CD4-positive, alpha-beta T cell treated with Interleukin-6 at 100 ng/mL for 8 hours (primary cell): ENCODE data around the gene GORASP1.

Experiments
- DNase-seq: peaks from one replicate; pipeline ENCODE4 v3.0.0-alpha.2; 2020; ENCODE audit warnings: mixed read lengths, low spot score

The GORASP1 gene

DNA sequence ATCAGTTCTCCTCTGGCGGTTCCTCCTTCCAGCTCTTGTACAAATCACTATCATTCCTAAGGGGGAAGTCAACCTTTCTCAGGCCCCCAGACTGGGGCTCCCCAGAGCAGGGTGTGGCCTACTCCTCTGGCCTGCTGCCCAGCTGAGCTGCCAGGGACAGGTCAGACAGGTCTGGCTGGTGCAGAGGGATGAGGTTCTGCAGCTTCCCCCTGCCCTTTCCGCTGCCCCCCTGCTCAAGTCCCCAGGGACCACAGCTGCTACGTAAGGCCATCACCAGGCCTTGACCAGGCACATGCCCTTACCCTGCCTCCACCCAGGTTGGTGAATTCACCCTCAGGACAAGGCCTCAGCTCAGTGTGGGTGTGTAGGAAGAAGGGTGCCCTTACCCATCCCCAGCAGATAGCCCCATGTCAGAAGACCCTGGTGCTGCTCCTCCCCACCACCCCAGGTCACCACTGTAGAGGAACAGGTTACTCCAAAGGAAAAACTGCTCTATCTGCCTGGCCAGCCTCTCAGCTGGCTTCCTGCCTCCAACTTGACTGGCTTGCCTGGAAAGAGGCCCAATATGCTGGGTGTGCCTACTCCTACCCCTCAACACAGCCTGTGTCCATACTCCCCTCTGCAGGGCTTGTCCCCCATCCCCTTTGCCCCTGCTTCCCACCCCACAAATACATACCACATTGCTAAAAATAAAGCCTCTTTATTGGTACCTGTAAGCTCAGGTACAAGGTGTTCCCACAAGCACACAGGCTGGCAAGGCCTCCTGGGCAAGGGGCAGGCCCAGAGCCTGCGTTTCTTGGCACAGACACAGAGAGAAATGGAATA, 34.0 kb upstream of the GORASP1 start:
- no peak for DNase-seq

DNA sequence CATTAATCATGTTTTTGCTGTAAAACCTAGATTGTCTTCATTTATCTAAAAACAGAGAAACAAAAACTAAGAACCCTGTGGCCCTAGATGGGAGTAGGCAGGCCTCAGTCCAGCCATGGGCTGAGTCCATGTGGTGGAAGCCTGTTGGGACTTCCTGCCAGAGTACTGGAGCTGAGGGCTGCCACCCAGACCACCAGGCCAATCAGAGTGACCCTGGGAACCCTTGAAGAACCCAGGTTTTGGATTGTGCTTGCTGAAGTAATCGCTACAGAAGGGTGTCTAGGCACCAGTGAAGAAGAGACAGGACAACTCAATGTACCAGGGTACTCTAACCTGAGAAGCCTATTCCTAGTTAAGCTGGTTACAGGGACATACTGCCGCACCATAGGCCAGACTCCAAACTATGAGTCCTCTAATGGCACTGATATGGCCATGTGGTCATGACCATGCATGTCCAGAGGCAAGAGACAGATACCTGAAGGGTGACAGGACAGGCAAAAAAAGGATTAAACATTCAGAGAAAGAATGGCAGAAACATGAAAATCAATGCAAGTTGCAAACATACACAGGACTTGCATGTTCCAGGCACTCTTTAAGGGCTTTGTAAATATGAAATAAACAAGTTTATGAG, 33.0 kb upstream of the GORASP1 start:
- DNase-seq: no peak

DNA sequence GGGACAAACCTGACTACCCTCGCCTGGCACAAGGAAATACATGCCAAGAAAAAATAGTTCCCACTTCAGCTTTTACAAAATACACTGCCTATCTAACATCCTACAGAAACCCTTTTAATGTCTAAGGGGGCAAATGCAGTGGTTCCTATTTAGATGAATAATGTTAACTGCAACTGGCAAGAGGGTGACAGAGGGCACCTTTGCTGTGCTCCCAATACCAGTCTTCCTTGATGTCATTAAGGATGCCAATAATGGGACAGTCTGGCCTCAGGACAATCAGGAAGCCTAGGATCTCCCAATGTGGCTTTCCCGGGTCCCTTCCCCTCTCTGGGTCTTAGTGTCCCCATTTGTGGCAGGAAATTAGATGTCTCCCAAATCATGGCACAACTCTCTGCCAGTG, 32.0 kb upstream of the GORASP1 start:
- DNase-seq: no peak

DNA sequence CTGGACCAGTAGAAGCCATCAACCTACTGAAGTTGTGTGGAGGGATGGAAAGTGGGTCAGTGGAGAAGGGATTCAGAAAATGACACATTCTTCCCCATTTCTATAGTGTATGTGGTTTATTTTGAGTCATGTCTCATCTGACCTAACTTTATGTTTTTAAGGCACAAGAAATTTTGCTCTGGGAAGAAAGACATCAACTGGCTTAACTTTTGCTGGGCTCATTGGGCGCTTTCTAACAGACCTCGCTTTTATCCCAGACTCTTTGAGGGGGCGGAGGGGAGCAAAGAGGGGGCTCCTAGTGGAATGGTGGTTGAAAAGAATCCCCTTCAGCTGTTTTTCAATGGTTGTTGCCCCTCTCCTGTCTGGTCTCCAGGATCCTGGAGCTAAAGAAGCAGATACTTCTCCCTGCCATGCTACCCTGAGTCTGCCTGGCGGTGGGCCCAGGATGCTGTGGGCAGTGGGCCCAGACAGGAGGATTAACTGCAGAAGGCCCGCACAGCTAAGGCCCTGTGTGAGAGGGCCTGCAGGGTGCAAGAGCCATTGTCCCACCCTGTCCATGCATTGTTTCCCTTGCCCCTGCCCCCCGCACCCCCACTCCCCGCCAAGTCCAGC, 31.5 kb upstream of the GORASP1 start:
- DNase-seq: no peak

DNA sequence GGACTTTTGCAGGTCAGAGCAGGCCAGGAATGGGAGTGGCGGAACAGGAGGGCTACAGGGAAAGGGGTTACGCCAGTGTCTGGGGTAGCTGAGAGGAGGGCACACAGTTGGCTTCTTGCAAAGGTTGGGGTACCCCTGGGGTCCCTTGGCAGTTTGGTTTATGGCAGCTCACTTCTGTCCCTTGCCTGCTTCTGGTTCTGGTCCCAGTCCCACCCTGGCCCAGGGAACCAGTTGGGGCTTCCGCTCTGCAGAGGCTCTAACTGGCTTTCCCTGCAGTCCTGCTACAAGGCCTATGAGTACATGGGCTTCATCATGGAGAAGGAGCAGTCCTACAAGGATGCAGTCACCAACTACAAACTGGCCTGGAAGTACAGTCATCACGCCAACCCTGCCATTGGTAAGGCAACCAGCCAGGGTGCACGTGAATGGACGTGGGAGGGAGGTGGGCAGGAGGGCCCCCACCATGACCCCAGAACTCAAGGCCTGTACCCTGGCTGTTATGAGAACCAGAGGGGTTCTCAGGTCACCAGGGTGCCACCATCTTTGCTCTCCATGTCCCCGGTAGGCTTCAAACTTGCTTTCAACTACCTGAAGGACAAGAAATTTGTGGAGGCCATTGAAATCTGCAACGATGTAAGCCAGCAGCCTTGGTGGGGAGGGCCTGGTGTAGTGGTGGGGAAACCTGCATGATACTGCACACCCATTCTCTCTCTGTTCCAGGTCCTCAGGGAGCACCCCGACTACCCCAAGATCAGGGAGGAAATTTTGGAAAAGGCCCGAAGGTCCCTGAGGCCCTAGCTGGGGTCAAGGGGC, 30.8 kb upstream of the GORASP1 start:
- DNase-seq: no peak

DNA sequence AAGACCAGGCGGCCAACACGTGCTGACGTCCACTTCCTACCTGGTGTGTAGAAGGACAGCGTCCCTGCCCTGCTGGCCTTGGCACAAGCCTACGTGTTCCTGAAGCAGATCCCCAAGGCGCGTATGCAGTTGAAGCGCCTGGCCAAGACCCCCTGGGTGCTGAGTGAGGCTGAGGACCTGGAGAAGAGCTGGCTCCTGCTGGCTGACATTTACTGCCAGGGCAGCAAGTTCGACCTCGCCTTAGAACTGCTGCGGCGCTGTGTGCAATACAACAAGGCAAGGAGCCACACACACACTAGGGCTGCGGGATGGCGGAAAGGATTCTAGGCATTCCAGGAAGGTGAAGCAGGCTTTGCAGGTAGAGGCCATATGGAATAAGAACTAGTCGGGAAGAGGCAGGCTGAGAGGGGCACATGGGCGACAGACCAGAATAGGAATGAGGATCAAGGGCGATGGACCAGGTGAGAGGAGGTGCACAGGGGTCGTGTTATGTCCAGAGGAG, 30.1 kb upstream of the GORASP1 start:
- DNase-seq: no peak

DNA sequence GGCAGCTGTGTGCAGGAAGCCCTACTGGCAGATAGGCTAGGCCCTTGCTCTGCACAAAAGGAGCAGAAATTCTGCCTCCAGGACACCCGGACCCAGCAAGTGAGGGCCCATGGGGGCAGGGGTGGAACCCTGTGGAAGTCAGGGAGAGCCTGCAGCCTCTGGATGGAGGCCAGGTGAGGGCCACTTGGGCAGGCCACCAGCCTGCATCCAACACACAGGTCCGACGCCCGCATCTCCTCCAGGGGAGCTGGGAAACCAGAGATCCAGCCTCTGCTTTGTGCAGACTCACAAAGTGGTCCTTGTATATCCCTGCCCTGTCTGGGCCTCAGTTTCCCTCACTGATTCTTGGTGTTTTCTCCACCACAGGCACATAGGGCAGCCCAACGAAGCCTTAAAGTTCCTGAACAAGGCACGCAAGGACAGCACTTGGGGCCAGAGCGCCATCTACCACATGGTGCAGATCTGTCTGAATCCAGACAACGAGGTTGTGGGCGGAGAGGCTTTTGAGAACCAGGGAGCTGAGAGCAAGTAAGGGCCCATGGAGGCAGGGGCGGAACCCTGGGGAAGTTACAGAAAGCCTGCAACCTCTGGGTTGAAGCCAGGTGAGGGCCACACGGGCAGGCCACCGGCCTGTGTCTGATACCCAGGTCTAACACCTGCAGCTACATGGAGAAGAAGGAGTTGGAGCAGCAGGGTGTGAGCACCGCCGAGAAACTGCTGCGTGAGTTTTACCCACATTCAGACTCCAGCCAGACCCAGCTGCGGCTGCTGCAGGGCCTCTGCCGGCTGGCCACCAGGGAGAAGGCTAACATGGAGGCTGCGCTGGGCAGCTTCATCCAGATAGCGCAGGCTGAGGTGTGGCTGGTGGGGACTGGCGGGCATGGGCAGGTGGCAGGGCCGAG, 29.4 kb upstream of the GORASP1 start:
- DNase-seq: no peak

DNA sequence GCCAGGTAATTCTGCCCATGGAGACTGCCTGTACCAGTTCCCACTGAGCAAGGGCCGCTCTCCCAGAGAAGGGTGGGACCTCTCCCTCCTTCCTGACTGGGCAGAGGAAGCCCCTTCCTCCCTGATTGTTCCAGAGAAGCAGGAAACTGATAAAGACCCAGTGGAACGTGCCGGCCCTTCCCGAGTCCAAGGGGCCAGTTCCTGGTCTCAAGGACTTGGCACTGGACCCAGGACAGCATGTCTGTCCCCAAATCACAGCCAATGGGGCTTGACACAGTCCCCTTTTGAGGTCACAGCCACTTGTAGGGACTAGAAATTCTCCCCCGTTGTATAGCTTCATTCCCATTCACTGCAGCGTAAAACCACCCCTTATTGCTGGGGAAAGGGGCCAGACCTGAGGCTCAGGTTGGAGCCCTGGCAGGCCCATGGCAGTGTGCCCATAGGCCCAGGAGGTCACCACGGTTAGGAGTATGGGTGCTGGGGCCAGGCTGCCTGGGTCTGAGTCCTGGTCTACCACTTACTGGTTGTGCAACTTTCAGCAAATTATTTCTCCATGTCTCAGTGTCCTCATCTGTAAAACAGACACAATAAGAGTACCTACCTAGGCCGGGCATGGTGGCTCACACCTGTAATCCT, 27.9 kb upstream of the GORASP1 start:
- no peak for DNase-seq

DNA sequence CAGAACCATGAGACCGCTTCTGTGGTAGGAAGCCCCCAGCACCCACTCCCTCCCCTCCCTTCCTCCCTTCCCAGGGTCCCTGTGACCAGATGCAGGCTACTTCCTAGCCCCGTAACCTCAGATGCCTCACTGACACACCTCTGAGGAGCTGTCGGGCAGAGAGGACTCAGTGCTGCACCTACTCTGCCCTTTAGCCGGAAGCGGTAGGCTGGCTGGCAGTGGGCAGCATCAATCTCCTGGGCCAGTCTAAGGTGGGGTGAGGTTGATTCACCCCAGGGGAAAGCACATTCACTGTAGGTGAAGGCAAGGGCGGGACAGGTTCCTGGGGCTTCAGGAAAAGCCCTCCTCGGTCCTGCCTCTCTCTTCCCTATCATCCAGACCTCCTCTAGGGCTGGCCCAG, 26.9 kb upstream of the GORASP1 start:
- no peak for DNase-seq

DNA sequence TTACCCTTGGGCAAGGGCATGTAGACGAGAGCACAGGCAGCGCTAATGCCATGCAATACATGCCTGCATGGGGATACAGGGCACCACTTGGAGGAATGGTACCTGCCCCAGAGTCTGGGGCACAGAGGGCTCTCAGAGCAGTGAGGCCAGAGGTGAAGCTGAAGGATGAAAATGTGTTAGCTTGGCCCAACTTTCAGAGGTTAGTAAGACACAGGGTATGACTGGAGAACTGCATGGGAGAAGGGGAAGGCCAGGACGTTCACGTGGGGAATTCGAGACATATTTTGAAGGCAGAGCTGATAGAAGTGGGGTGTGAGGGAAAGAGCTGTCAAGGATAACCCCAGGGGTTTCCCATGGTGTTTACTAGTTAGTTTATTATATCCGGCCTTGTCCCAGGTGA, 26.4 kb upstream of the GORASP1 start:
- no peak for DNase-seq

DNA sequence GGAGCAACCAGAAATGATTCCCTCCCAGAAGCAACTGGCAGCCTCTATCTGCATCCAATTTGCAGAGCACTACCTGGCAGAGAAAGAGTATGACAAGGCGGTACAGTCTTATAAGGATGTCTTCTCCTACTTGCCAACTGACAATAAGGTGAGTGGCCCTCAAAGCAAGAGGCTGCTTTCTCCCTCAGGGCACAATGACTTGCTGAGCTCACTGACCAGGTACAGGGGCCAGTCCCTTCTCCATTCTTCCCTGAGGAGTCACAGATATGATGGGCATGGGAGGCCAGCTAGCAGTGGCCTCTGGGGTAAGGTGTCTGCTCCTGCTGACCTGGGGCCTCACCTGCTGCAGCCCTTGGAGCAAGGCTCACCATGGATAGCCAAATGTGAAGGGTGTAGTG, 25.7 kb upstream of the GORASP1 start:
- DNase-seq: no peak

DNA sequence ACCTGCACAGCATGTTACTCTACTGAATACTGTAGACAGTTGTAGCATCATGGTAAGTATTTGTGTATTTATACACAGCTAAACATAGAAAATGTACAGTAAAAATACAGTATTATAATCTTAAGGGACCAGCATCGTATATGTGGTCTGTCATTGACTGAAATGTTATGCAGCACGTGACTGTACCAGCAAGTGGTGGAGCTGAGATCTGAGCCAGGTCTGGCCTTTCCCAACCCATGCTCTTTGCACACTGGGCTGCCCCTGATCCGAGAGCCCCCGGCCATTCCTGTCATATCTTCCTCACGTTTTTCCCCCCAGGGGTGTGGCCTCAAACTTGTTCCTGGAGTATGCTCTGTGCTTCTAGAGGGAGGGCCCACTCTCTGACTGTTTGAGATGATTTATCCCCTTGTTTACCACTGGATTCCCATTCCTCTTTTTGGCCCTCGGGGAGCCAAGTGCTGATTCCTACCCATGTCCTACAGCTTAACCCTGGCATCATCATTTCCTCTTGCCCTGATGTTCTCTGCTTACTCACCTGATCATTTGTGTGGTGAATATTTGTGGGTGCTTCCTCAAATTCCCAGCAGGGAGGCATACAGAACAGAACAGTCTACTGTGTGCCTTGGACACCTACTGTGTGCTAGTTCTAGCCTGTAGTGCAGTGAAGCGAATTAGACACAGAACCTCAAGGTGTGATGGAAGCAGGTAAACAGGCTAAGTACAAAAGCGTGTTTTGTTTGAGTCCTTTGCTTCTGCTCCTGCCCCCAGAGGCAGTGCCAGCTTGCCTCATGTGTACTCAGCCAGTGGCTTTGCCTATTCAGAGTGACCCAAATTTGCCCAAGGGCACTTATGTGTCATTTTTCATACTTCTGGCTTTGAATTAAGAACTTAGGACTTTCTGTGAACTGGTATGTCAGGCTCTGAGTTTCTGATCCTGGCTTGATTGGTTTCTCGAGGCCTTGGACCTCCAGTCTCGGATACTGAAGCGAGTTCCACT, 25.0 kb upstream of the GORASP1 start:
- DNase-seq: no peak

DNA sequence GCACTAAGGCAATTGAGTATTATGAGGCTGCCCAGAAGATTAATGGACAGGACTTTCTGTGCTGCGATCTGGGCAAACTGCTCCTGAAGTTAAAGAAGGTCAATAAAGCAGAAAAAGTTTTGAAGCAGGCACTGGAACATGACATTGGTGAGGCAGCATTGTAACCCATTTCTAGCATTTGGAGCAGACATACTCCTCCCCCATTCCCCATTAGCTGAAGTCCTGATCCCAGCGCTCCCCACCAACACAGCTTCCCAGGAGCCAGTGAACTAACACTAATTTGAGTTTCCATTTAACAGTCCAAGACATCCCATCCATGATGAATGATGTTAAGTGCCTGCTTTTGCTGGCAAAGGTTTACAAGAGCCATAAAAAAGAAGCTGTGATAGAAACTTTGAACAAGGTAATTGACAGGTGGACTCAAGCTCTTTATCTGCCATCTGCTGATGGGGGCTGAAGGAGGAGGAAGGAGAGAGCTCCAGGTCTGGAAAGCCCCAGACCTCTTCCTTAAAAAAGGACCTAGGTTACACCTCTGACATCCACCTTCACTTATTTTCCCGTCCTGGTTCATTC, 23.4 kb upstream of the GORASP1 start:
- DNase-seq: no peak

DNA sequence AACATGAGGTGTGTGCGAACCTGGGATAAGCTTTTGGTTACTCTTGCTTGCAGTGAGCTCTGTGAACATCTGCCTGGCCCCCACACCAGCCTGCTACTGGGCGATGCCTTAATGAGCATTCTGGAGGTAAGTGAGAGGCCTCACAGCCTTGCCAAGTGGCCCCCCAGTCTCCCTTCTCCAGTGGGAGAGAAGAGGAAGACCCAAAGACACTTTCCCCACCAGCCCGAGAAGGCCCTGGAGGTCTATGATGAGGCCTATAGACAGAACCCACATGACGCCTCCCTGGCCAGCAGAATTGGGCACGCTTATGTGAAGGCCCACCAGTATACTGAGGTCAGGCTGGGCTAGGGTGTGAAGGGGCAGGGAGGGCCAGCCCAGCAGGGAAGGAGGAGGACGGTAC, 22.6 kb upstream of the GORASP1 start:
- DNase-seq: no peak

DNA sequence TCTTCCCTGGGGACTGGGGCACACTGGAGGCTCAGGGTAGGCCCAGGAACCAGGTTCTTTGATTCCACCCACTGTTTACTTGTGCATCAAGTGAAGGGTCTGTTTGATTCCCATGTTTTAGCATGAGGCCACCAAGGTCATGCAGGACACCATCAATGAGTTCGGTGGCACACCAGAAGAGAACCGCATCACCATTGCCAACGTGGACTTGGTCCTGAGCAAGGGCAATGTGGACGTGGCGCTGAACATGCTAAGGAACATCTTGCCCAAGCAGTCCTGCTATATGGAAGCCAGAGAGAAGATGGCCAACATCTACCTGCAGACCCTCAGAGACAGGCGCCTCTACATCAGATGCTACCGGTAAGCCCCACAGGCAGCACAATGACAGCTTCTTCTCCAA, 21.5 kb upstream of the GORASP1 start:
- no peak for DNase-seq

DNA sequence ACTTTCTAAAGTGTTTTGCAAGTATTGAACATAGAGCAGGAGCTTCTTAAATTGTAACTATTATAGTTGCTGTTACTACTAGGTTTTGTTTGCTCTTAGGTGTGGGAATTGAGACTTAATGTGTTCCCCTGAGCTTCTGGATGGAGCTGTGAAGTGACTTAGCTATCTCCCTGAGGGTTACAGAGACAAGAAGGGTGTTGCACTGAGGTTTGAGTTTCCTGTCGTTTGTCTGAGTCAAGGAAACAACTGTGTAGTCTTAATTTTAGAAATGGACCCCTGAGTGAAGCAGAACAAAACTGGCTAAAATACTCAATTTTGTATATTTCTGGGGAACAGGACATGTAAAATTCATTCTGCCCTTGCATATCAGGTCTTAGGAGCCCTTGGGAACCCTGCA, 20.5 kb upstream of the GORASP1 start:
- DNase-seq: no peak

DNA sequence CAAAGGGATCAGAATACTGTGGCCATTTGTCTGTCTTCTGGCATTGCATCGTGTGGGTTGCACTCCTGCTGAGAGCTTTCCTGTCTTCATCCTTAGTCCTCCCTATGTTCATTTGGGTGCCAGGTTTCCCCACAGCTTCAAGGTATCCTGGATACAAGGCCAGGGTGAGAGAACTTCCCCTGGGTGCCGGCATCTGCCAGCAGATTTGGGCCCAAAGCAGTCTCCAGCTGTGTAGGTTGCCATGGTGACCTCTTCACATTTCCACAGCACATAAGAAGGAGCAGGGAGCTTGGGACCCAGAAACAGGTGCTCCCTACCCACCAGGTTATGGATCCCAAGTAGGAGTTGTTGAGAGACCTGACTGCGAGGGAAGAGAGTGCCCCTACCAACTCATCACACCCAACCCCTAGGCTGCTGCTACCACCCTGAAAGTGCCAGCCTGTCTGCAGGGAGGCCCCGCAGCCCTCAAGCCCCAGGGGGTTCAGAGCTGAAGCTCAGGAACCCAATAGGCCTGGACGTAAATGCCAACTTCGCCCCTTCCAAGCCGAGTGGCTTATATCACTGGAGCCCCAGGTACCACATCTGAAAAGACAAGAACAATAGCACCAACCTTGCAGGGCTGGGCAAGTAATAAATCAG, 20.0 kb upstream of the GORASP1 start:
- no peak for DNase-seq

DNA sequence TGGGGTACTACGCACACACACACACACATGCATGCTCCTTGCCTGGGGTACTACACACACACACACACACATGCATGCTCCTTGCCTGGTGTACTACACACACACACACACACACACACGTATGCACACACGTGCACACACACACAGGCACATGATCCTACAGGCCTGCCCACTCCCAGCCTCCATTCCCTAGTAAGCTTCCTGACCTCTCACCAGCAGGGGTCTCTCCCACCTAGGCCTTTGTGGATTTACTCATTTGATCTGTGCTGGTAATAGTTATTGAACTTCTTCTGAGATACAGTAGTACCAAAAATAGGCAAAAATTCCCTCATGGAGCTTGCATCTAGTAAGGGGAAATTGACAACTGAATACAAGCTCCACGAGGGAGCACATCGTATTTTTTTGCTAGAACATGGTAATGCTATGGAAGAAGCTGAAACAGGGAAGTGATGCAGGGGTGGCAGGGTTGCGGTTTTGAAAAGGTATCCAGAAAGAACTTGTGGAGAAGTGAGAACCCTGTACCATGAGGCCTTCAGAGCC, 19.2 kb upstream of the GORASP1 start:
- DNase-seq: peak; percentile 44
